GM12874 (cell line): ENCODE data around the gene SSR1.

Source experiments
- CTCF ChIP-seq: IDR thresholded peaks from 2 replicates; pipeline ENCODE4 v1.5.1; 2011; ENCODE audit warnings: low read depth, mild to moderate bottlenecking, control low read depth, low read length, moderate library complexity; ENCODE audit not compliant: insufficient read depth

Gene SSR1

GRCh38 chr6:7295916-7296315 is 17.1 kb downstream of the SSR1 start:
- TF ChIP-seq CTCF: no peak

DNA sequence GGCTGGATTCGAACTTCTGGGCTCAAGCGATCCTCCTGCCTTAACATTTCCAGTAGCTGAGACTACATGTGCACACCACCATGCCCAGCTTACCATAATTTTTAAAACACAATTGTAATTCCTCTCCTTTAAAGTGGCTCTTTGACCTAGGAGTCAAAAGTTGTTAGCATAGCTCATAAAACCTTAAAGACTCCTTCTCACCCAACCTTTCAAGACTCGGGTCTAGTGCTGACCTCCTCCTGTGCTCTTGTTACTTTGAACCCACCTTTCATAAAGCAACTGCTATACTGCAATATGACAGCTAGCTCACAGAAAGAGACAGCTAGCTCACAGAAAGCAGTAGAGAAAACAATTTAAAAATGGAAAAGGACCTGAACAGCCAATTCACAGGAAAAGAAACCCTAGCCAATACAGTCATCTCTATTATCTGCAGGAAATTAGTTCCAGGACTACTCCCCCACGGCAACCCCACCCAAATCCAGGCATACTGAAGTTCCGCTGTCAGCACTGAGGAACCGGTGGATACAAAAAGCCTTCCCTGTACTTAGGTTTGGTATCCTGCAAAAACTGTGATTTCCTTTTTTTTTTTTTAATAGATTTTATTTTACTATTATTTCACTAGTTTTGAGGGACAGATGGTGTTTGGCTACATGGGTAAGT is 20.3 kb downstream of the SSR1 start:
- no peak for TF ChIP-seq CTCF

GRCh38 chr6:7290079-7290478 is 22.9 kb downstream of the SSR1 start:
- no peak for TF ChIP-seq CTCF

- no peak for TF ChIP-seq CTCF
These were observed 27.6 kb downstream of the SSR1 start for GRCh38 chr6:7285416-7285815.

DNA sequence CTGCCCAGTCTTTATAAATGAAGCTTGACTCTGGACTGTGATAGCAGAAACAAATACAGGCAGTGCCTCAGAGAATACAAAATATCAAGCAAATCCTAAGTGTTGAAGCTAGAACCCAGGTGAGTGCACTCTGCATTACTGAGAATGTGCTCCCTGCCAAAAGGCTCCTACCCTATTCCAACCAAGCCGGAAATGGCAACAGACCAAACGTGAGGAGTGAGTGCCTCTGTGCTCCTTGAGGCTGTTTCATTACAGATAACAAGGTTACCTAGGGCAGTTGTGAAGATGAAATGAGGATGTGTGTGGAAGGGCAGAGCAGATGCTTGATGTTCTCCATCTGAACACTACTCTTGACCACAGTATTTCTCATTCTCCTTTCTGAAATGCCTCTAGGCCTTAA is 29.3 kb downstream of the SSR1 start:
- no peak for TF ChIP-seq CTCF

DNA sequence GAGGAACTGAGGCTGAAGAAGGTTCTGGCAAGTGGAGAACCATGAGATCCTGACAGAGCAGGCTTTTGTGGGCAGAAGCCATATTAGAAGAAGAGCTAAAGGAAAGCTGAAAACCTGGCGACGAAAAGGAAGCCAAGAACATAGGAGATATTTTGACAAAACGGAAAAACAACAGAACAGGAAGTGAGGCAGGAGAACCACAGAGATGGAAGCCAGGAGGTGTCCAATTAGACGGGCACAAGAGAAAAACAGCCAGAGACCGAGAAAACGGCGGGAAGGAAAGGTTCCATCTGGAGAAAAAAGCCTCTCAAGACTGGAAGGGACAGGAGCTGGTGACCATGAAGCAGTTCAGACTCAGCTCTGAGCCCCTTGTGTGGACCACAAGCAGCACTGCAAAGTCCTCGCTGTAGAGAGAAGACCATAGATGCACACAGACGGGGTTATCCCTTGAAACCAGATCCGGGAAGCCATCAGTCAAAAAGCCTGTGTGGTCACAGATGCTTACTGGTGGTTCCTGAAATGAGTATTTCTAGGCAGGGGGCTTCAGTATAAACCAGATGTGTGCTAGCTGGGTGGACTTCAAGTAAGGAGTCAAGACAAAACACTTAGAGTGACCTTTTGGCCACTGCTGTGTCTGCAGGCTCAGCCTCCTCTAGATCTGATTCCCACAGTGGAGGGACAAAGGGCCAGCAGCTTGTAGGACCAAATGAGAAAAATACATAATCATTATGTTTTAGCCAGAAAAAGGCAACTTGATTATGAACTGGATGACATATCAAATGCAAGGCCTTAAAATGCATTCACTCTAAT is 30.7 kb downstream of the SSR1 start:
- no peak for TF ChIP-seq CTCF

GRCh38 chr6:7276199-7276524 is 36.8 kb downstream of the SSR1 start:
- TF ChIP-seq CTCF: no peak
